Hepatocyte (in vitro differentiated cells): ENCODE measurements around the gene PSMC1.

Source experiments
- EZH2 ChIP-seq: fragments of 200-600 bp; sonication (generic); IDR thresholded peaks from 2 replicates; pipeline ENCODE4 v1.6.1; 2016; ENCODE audit warnings: antibody characterized with exemption, mild to moderate bottlenecking, borderline replicate concordance
- TF ChIP-seq, protein P1 (sequence below): fragments of 200-600 bp; sonication (generic); IDR thresholded peaks from 2 replicates; pipeline ENCODE4 v1.5.1; 2016; ENCODE audit warnings: antibody characterized with exemption, mild to moderate bottlenecking; ENCODE audit not compliant: poor library complexity

DNA sequence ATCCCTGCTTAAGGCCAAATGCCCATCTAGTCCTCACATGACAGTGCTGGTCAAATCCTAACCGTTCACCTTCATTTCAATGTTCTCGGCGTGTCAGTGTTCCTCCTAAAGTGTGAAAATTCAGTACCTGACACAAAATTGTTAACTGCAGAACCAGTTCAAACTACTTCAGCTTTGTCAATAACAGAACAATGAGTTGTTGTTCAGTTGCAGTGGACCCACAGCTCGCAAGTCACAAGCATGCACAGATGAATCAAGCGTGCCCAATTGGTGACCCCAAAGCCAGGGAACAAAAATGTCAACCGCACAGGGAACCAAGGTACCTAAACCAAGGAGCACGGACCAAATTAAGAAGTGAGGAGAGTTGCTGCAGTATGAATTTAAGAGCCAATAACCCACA, 52.2 kb downstream of the PSMC1 start:
- TF ChIP-seq, protein P1, sequence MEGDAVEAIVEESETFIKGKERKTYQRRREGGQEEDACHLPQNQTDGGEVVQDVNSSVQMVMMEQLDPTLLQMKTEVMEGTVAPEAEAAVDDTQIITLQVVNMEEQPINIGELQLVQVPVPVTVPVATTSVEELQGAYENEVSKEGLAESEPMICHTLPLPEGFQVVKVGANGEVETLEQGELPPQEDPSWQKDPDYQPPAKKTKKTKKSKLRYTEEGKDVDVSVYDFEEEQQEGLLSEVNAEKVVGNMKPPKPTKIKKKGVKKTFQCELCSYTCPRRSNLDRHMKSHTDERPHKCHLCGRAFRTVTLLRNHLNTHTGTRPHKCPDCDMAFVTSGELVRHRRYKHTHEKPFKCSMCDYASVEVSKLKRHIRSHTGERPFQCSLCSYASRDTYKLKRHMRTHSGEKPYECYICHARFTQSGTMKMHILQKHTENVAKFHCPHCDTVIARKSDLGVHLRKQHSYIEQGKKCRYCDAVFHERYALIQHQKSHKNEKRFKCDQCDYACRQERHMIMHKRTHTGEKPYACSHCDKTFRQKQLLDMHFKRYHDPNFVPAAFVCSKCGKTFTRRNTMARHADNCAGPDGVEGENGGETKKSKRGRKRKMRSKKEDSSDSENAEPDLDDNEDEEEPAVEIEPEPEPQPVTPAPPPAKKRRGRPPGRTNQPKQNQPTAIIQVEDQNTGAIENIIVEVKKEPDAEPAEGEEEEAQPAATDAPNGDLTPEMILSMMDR: no peak
- TF ChIP-seq EZH2: no peak
